HCT116 (cell line): ENCODE measurements around the gene CAPN10. TPM values are rescaled to one million over a fixed set of nuclear protein-coding genes. Genes with fewer than 3 reads are reported as not detected.

Experiments
- ATAC-seq: fragments of 200-7000 bp; cut with Tn5 transposase; 2 replicates; pipeline ENCODE4 v1.9.1; 2020; ENCODE audit warnings: mild to moderate bottlenecking, moderate library complexity
- BruUV-seq: library from RNA; stranded (reverse); fragments of 400-500 nt; replicated peaks from 2 replicates; lab custom pipeline; 2021; lab: Mats Ljungman, UMichigan
- CTCF ChIA-PET: fragments of 300-600 bp; sonication (Branson Sonifier 250); formaldehyde crosslinking; loops from one replicate; lab custom pipeline; 2021; ENCODE audit warnings: antibody characterized with exemption; lab: Charles Lee
- POLR2A ChIA-PET: fragments of 300-600, 350-600 bp; sonication (Branson Sonifier 250); formaldehyde crosslinking; loops from one replicate; lab custom pipeline; 2021; ENCODE audit warnings: antibody characterized with exemption; lab: Charles Lee
- RAD21 ChIA-PET, 2 experiments: fragments of 300-600 bp; sonication (Branson Sonifier 250); formaldehyde crosslinking; loops; one replicate each; lab custom pipeline; 2023; ENCODE audit warnings: low total read pairs in 2 of 2; ENCODE audit not compliant: uncharacterized antibody in 2 of 2, unreplicated experiment in 2 of 2, low non-redundant PET in 1 of 2; lab: Charles Lee
- DNase-seq: peaks from one replicate; pipeline ENCODE4 v3.0.0-alpha.2; 2010; ENCODE audit warnings: low read depth, low spot score
- H2AFZ ChIP-seq: fragments of 200-600 bp; shearing (Covaris generic), sonication (generic); 2 replicates; pipeline ENCODE4 v1.6.1; 2017; ENCODE audit warnings: low read depth, mixed run types, mixed read lengths, antibody characterized with exemption, low read length; ENCODE audit not compliant: poor library complexity, severe bottlenecking
- H3K27ac ChIP-seq: 2 replicates; pipeline ENCODE4 v1.5.1; 2012; ENCODE audit warnings: low read depth, low read length
- H3K27me3 ChIP-seq: fragments of 200-600 bp; sonication (generic); 2 replicates; pipeline ENCODE4 v1.6.1; 2016; ENCODE audit warnings: mixed run types, low read length, mixed read lengths; ENCODE audit not compliant: insufficient read depth
- H3K36me3 ChIP-seq, 2 experiments: fragments of 200-500 bp in 1 of 2; fragments of 200-600 bp in 1 of 2; sonication (Bioruptor generic) in 1 of 2; sonication (generic) in 1 of 2; 2 replicates each; pipeline versions ENCODE4 v1.5.1 to v1.6.1; 2014 to 2016; ENCODE audit warnings: low read length in 2 of 2, inconsistent platforms in 1 of 2, mixed read lengths in 1 of 2, mixed run types in 1 of 2; ENCODE audit not compliant: insufficient read depth in 2 of 2, control insufficient read depth in 1 of 2
- H3K4me1 ChIP-seq, 2 experiments: fragments of 200-600 bp in 1 of 2; sonication (generic) in 1 of 2; 2 replicates each; pipeline versions ENCODE4 v1.5.1 to v1.6.1; 2012 to 2017; ENCODE audit warnings: low read length in 2 of 2, inconsistent platforms in 1 of 2, mild to moderate bottlenecking in 1 of 2, mixed read lengths in 1 of 2, mixed run types in 1 of 2, moderate library complexity in 1 of 2; ENCODE audit not compliant: insufficient read depth in 2 of 2, control insufficient read depth in 1 of 2
- H3K4me2 ChIP-seq: fragments of 200-600 bp; sonication (generic); 2 replicates; pipeline ENCODE4 v1.6.1; 2017; ENCODE audit warnings: mixed run types, low read length, mixed read lengths
- H3K4me3 ChIP-seq, 2 experiments: fragments of 200-600 bp in 1 of 2; sonication (generic) in 1 of 2; replicated peaks in 1 of 2; 2 replicates each; pipeline ENCODE4 v1.5.1; 2011 to 2016; ENCODE audit warnings: low read length in 2 of 2, control low read depth in 1 of 2, low read depth in 1 of 2, mild to moderate bottlenecking in 1 of 2, mixed read lengths in 1 of 2, mixed run types in 1 of 2
- H3K79me2 ChIP-seq: fragments of 200-600 bp; sonication (generic); 2 replicates; pipeline ENCODE4 v1.6.1; 2017; ENCODE audit warnings: mild to moderate bottlenecking, mixed run types, low read length, moderate library complexity, mixed read lengths; ENCODE audit not compliant: insufficient read depth
- H3K9ac ChIP-seq: fragments of 200-600 bp; sonication (generic); 2 replicates; pipeline ENCODE4 v1.6.1; 2016; ENCODE audit warnings: low read length, mixed read lengths
- H3K9me2 ChIP-seq: fragments of 200-600 bp; sonication (generic), shearing (Covaris generic); 2 replicates; pipeline ENCODE4 v1.6.1; 2017; ENCODE audit warnings: mixed run types, mild to moderate bottlenecking, moderate library complexity; ENCODE audit not compliant: insufficient read depth
- H3K9me3 ChIP-seq, 2 experiments: fragments of 200-500 bp in 1 of 2; fragments of 200-600 bp in 1 of 2; sonication (Bioruptor generic) in 1 of 2; sonication (generic) in 1 of 2; 2 replicates each; pipeline ENCODE4 v1.6.1; 2014 to 2017; ENCODE audit warnings: low read length in 2 of 2, mixed read lengths in 2 of 2, inconsistent platforms in 1 of 2, low read depth in 1 of 2, mild to moderate bottlenecking in 1 of 2, mixed run types in 1 of 2, moderate library complexity in 1 of 2; ENCODE audit not compliant: control insufficient read depth in 1 of 2, insufficient read depth in 1 of 2
- H4K20me1 ChIP-seq: fragments of 200-600 bp; sonication (generic), shearing (Covaris generic); 2 replicates; pipeline ENCODE4 v1.6.1; 2017; ENCODE audit warnings: mixed run types, mild to moderate bottlenecking, moderate library complexity; ENCODE audit not compliant: insufficient read depth
- ATF3 ChIP-seq: IDR thresholded peaks from 2 replicates; pipeline ENCODE4 v1.6.1; 2012
- ELF1 ChIP-seq: IDR thresholded peaks from 2 replicates; pipeline ENCODE4 v1.6.1; 2012; ENCODE audit warnings: low read depth, borderline replicate concordance
- EZH2 ChIP-seq: fragments of 200-600 bp; sonication (generic); IDR thresholded peaks from 2 replicates; pipeline ENCODE4 v1.6.1; 2017; ENCODE audit warnings: antibody characterized with exemption, mixed run types
- MAX ChIP-seq: IDR thresholded peaks from 2 replicates; pipeline ENCODE4 v1.6.1; 2012
- POLR2AphosphoS5 ChIP-seq: IDR thresholded peaks from 2 replicates; pipeline ENCODE4 v1.6.1; 2011; ENCODE audit warnings: mild to moderate bottlenecking, low read depth, low read length, moderate library complexity
- REST ChIP-seq: IDR thresholded peaks from 2 replicates; pipeline ENCODE4 v1.6.1; 2012; ENCODE audit warnings: low read depth
- SIN3A ChIP-seq: IDR thresholded peaks from 2 replicates; pipeline ENCODE4 v1.6.1; 2012; ENCODE audit warnings: low read depth
- SP1 ChIP-seq: IDR thresholded peaks from 2 replicates; pipeline ENCODE4 v1.6.1; 2012; ENCODE audit warnings: low read depth
- SRF ChIP-seq: IDR thresholded peaks from 2 replicates; pipeline ENCODE4 v1.6.1; 2012; ENCODE audit warnings: low read depth
- TCF7L2 ChIP-seq: IDR thresholded peaks from 2 replicates; pipeline ENCODE4 v1.7.0; 2011; ENCODE audit warnings: borderline replicate concordance, inconsistent platforms; ENCODE audit not compliant: insufficient read depth, insufficient read length; ENCODE audit errors: extremely low read depth
- ZBTB33 ChIP-seq: IDR thresholded peaks from 2 replicates; pipeline ENCODE4 v1.6.1; 2011; ENCODE audit warnings: mild to moderate bottlenecking, low read length, moderate library complexity; ENCODE audit not compliant: insufficient replicate concordance; ENCODE audit errors: extremely low read depth
- ZNF274 ChIP-seq: fragments of 200-500 bp; sonication (Bioruptor generic); IDR thresholded peaks from 2 replicates; pipeline ENCODE4 v1.6.1; 2014; ENCODE audit warnings: mild to moderate bottlenecking, low read depth, low read length, inconsistent platforms
- intact Hi-C: fragments of 100-400 bp; cut with micrococcal nuclease; formaldehyde crosslinking; loops from 2 replicates; pipeline ENCODE4 v1.10.0; 2022
- total RNA-seq: library from RNA; stranded (reverse); gene quantifications from one replicate; pipeline ENCODE4 v1.2.1, GENCODE V29; 2021; ENCODE audit not compliant: unreplicated experiment

Gene CAPN10
- total RNA-seq, 1 experiment from 2014 or later: 40.7 TPM

GRCh38 chr2:240598311-240598911, 11.9 kb downstream of the CAPN10 start:
- Histone ChIP-seq H3K4me2 (no peak overlapping the region), H4K20me1 (no peaks in the 10 kb centered on the region), H3K9ac (no peak overlapping the region), H3K9me3 (no peaks in the 10 kb centered on the region), H3K27ac (no peak overlapping the region), H3K79me2 (no peaks in the 10 kb centered on the region), H3K4me3 (no peak overlapping the region), H3K9me2 (no peaks in the 10 kb centered on the region), H3K36me3 (no peaks in the 10 kb centered on the region; a peak in 1 of 4 replicates), H2AFZ (no peak overlapping the region), H3K4me1 (no peaks in the 10 kb centered on the region), H3K27me3 (no peaks in the 10 kb centered on the region)
- ChIA-PET POLR2A (no interaction called here), RAD21 (no interaction called here), CTCF (no interaction called here)
- no peak for ATAC-seq
- intact Hi-C loops: no loop called here
- BruUV-seq: no TSS peak
- TF ChIP-seq ELF1 (no peak), SRF (no peak), TCF7L2 (no peak), POLR2AphosphoS5 (no peak), ATF3 (no peak), SP1 (no peak), REST (no peak), EZH2 (no peak), ZNF274 (no peak), MAX (no peak), SIN3A (no peak), ZBTB33 (no peak)
- DNase-seq: no peak
